Glomerular endothelial cell (primary cell): ENCODE measurements around the gene CST9. TPM values are rescaled to one million over a fixed set of nuclear protein-coding genes. Genes with fewer than 3 reads are reported as not detected.
"Not testable (repeated sequence)": the region's sequence is repeated elsewhere in the genome, so short reads cannot be mapped to it uniquely, and the experiment has no call there.

Experiments
- DNase-seq: peaks from one replicate; pipeline ENCODE4 v3.0.0-alpha.2; 2011; ENCODE audit warnings: low read depth, low spot score; ENCODE audit errors: extremely low read depth
- total RNA-seq: library from RNA; depleted of rRNA; stranded (reverse); fragments of >200 nt; gene quantifications from 2 replicates; pipeline ENCODE4 v1.2.3, GENCODE V29; 2015

Gene CST9
- total RNA-seq, 1 donor from 2014 or later: not detected

DNA sequence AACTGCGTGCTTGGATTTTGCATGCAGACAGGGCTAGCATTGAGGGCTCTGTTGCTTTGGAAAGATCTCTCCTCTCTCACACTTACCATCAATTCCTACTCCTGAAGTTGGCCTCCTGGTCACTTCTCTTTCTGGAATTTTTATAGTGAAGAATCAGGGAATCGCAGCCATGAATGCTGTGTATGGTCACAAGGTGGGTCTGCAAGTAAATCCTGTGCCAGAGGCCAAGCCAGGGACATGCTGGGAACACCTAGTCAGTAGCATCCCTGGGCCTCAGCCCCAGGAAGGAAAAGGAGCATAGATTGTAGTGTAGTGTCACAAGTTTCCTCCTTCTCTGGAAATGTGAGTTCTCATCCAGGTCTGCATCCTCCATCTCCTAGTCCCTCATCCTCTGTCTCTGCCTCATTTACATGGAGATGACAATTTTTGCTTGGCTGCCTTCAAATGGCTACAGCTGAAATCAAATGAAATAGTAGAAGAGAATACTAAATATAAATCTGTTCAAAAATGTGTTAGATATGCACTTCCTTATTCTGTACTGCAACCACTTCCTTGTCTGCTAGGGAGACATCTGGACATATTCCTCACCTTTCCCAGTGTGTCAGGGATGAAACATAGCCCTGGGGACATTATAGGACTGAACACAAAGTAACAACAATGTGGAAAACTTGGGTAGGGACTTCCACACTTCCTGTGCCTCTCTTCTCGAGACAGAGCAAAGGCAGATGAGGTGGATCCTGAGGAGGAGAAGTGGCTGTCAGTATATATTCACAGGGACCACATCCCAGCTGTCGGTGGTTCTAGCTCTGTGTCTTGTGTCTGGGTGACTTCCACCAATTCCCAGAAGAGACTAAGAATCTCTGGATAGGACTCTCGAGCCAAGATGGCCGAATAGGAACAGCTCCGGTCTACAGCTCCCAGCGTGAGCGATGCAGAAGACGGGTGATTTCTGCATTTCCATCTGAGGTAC, 17.0 kb downstream of the CST9 start:
- no peak for DNase-seq

DNA sequence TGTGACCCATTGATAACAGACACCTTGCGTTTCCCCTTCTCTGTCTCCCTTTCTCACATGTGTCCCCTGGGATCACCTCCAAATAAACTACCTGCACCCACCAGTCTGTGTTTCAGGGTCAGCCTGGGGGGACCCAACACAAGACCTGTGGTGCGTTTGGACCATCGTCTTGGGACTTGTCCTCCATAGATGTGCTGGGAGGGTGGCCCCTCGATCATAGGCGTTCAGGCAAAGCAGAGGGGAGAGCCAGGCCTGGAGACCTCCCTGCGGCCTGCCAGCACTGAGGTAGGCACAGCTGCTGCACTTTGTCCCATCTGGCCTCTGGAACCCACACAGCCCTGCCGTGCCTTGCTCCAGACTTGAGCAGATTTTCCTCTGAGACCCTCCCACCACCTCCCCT, 18.1 kb downstream of the CST9 start:
- DNase-seq: no peak

DNA sequence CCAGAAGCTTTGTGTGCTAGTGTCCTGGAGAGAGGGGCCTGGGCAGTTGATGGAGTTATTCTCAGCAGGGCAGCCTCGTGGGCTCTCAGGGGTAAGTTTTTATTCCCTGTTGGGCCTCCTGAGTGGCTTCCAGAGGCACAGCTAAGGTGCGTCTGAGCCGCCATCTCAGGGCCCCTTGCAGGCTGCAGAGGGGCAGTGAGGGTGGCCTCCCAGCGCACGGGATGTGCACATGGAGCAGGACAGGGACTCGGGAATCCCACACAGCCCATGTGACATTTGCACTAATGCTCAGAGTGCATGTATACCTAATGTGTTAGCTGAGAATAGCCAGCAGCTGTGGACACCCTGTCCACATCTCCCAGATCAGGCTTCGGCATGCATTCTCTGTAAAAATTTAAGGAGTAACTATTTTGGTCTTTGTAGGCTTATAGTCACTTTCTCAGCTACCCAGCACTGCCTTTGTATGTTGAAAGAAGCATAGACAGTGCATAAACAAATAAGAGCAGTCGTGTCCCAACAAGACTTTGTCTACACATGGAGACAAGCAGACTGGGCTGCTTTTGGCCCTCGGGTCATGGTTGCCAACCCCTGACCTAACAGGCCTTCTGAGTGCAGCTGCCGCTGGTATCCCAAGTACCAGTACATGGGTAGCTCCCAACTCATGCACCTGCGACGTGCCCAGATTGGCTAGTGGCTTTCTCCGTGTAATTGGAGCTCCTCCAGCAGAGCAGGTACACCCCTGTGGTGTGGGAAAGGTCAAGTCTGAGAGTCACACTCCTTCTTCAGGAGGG, 18.8 kb downstream of the CST9 start:
- DNase-seq: no peak

DNA sequence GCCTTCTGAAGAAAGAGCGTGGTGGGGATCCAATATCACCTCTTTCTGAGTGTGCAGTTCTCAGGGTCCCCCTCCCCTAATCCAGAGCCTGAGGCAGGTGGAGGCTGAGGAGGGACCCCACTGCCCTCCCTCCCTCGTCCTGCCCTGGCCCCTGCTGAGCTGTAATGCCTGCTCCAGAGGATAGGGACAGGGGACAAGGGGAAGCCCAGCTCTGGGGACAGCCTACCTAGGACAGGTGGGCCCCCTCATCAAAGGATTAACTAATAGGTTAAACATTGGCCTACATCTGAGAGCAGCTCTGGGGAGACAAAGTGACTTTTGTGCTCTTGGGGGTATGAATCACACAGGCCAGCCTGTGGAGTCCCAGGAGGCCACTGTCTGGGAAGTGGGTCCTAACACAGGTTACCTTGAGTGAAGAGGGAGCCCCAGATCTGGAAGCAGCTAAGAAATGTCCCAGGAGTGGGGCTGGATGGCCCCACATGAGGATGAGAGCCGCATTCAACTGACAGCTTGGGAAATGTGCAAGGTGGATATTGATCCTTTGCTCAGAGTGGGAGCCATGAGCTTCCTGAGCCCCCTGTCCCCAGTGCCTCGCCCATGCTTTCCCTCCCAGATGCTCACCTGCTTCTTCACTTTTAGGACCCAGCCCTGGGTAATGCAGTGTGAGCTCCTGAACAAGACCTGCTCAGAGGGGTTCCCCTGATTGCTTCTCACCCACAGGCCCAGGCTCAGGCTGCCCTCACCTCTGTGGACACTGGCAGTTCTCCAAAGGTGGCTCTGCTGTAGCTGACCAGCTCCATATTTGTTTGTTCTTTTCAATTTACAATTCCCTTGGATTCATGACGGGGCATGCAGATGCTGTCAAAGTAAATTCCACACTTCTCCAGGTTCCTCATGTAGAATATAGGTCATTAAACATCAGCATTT, 19.6 kb downstream of the CST9 start:
- DNase-seq: no peak

DNA sequence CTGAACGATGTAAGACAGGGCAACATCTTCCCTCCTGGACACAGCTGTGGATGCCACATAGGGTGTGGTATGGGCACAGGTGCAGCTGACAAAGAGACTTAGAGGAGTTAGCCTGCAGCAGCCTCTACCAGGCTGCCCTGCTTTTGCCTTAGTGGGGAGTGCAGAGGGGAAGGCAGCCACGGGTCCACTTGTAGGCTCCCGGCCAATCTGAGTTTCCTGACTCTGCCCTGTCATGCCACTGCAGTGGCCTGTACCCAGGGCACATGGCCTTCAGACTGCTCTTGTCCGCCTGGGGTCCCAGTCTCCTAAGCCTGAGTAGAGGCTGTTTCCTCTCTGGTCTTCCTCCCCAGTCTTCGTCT, 20.3 kb downstream of the CST9 start:
- no peak for DNase-seq

DNA sequence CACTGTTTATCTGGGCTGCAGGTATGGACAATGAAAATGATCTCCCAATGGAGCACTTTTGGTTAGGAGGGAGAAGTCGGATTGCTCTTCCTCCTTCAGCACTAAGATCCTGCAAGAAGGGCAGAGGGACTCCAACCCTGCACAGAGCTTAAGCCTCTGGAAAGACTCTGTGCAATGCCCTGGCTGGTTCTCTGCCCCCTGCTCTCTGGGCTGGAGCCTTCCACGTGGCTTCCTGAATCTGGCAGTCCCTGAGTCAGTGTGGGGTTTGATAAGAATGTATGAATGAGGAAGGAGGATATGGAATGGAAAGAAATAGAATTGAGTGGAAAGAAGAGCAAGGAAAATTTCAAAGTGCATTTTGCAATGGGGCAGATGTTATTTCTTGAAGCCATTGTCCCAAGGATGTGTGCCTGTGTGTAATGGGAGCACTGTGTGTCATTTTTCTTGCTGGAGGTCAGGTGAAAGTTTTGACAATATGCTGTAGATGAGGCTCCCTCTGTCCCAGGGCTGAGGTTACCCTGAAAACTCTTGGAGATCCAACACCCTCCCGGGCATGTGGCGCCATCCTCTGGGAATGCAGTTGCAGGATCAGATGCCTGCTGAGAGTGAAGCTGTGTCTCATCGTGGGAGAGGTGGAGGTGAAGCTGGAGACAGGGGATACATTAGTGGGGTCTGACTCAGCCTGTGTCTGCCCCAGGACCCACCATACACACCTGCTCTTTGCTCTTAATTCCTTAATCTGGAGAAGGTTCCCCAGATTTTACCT, 21.1 kb downstream of the CST9 start:
- DNase-seq: no peak

DNA sequence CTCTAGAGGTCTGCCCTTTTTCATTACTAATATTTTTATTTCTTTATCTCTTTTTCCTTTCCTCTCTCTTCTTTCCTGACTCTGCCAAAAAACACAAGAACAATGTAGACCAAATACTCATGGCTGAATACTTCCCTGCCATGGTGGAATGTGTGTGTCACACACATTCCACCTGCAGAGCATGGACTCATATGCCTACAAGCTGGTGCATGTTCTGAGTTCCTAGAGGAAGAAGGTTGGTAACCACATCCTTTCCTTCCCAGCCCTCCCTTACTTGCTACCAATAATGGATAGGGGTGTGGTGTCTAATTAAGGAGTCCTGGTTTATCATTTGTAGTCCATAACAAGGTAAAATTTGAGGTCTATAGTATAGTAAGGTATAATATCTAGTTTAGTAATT, 22.2 kb downstream of the CST9 start:
- no peak for DNase-seq

DNA sequence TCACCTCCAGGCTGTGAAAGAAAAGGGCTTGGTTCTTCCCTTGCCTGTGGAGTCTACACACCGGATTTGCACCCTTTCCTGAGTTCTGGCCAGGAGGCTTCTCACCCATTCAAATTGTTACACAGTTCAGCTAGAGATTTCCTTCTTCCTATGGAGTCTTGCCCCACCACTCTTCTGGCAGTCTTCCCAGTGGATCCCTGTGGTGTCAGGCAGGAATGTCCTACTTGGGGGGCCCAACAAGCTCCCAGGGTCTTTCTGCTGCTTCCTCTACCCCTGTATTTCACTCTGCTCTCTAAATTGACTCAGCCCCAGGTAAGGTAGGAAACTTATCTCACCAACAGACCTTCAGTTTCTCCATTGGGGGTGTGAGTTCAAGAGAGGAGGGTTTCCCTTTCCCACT, 23.4 kb downstream of the CST9 start:
- DNase-seq: no peak

DNA sequence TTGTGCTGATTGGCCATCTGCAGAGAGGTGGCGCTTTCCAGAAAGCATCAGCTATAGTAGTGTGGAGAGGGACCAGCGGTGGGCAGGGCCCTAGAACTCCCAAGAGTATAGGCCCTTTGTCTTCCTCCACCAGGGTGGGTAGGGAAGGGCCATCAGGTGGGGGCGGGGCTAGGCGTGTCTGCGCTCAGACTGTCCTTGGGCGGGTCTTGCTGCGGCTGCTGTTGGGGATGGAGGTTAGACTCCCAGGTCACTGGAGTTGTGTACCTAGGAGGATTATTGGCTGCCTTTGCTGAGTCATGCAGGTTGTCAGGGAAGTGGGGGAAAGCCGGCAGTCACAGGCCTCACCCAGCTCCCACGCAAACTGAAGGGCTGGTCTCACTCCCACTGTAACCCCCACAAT, 23.9 kb downstream of the CST9 start:
- not testable (repeated sequence) for DNase-seq

DNA sequence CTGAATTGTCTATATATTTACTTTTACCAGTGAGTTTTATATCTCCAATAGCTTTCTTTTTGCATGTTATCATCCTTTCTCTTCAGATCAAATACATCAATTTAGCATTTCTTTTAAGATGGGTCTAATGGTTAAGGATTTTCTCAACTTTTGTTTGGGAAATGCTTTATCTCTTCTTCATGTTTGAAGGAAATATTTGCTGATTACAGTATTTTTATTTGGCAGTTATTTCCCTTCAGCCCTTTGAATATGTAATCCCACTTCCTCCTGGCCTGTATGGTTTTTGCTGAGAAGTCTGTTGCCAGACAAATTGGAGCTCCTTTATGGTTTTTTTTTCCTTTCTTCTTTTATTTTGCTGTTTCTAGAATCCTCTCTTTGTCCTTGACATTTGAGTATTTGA, 30.7 kb downstream of the CST9 start:
- no peak for DNase-seq

DNA sequence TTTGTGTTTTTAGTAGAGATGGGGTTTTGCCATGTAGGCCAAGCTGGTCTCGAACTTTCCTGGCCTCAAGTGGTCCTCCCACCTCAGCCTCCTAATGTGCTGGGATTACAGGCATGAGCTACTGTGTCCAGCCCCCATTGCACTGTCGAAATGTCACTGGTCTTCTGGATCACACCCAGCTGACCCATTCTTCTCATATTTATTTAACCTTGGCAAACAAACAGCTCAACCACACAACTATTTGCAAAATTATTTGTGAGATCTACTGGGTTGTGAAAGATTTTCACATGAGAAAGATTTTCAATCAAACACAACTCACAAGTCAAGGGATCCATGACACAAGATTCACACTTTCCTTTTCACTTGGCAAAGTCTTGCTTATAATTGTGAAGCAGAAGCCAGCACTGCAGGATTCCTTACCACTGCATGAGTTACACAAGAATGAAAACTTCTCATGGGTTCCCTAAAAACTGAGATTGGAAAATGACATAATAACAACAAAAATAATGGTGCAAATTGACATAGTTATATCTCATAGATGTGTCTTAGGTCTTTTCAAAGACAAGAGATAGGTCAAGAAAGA, 35.4 kb downstream of the CST9 start:
- no peak for DNase-seq

DNA sequence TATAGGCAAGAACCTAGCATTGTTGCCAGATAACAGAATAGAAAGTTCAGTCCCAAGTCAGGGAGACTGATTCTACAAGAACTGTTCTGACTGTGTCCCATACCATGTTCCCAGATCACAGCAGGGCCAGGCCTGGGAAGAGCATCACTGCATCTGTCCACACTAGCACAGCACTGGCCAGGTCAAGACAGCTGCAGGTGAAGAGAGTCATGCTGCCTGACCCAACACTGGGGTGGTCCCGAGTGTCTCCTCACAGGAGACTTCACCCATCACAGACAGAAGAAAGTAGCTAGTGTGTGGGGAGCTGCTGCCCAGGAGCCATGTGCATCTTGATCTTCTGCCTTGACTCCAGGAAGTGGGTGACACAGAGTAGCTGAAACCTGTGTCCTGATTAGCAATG, 36.1 kb downstream of the CST9 start:
- DNase-seq: no peak

DNA sequence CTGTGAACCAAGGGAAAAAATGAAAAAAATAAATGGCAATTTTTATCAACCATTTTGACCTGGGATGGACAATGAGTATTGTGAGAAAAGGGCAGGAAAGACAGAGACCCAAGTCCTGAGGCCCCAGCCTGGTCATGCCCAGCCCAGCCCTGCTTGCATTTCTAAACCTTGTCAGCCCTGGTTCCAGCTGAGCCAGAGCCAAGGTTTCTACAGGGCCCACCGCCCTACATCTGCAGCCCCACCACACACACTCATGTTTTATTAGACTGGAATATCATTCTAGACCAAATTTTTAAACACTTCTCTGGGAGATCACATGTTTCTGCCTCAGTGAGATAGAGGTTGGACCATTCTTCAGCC, 36.8 kb downstream of the CST9 start:
- no peak for DNase-seq

DNA sequence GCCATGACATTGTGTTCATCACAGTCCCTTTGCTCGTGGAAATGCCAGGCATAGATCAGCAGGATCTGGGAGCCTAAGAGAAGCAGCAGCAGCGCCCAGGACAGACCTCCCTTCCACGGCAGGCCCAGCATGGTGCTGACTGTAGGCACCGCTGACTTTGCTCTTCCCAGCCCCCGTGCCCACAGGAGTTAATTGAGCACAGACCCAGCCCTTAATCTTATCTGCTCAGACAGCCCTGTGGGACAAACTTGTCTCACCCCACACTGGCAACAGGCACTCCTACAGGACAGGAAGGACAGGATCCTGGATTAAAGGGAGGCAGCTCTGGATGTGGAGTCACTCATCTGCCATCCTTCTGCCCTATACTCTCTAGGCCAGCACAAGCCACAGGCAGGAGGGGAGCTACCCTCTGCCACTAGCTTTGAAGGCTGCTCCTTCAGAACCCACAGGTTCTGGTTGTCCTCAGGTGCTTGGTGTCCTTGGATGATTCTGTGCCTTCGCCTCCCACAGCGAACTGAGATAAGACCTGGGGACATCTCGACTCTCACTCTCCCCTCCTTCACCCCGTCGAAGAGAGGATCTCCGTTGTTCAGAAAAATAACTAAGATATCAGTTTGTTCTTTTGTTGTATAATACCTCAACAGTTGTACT, 37.3 kb downstream of the CST9 start, which contains the start of gene CST9L:
Gene CST9L (minus strand): TSS at position 165 of the 651 bp plus-strand sequence. CDS start 34 bp downstream, at position 131.
- DNase-seq: no peak

DNA sequence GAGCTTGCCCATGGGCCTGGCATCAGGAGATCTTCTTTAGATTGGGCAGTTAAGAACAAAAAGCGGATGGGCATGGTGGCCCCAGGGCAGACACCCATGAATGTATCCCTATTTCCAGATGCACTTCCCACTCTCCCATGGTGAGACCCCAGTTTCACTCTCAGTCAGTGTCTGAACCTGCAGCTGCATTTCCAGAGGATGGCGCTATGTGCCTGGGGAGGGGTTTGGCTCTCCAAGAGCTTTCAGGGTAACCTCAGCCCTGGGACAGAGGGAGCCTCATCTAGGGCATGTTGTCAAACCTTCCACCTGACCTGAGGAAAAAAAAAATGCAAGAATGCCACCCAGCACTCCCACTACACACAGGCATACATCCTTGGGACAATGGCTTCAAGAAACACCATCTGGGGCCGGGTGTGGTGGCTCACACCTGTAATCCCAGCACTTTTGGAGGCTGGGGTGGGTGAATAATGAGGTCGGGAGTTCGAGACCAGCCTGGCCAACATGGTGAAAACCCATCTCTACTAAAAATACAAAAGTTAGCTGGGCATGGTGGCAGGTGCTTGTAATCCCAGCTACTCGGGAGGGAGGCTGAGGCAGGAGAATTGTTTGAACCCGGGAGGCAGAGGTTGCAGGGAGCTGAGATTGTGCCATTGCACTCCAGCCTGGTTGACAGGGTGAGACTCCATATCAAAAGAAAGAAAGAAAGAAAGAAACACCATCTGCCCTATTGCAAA, 39.4 kb downstream of the CST9 start:
- no peak for DNase-seq

DNA sequence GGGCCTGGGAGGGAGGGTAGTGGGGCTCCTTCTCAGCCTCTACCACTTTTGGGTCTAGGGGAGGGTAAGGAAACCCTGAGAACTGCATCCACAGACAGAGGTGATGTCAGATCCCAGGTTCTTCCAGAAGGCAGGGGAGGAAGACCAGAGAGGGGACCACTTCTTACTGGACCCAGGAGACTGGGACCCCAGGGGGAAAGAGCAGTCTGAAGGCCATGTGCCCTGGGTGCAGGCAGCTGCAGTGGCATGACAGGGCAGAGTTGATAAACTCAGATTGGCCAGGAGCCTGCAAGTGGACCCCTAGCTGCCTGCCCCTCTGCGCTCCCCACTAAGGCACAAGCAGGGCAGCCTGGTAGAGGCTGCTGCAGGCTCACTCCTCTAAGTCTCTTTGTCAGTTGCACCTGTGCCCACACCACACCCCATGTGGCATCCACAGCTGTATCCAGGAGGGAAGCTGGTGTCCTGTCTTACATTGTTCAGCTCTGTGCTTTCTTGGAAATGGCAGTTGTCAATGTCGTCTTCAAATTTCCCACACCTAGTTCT, 40.1 kb downstream of the CST9 start:
- no peak for DNase-seq

DNA sequence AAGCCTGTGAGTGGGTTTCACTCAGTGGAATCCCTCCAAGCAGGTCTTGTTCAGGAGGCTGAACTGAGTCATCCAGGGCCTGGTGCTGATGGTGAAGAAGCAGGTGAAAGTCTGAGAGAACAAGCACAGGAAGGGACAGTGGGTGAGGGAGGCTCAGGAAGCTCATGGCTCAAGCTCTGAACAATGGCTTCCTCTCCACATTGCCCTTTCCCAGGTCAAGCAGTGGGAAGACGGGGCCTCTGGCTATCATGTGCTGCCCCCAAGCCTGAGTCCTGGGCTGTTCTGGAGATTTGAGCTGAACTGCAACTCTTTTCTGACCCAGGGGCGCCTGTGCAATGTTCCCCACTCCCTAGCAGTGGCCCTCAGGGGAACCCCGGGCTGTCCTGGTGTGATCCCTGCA, 40.8 kb downstream of the CST9 start:
- no peak for DNase-seq

DNA sequence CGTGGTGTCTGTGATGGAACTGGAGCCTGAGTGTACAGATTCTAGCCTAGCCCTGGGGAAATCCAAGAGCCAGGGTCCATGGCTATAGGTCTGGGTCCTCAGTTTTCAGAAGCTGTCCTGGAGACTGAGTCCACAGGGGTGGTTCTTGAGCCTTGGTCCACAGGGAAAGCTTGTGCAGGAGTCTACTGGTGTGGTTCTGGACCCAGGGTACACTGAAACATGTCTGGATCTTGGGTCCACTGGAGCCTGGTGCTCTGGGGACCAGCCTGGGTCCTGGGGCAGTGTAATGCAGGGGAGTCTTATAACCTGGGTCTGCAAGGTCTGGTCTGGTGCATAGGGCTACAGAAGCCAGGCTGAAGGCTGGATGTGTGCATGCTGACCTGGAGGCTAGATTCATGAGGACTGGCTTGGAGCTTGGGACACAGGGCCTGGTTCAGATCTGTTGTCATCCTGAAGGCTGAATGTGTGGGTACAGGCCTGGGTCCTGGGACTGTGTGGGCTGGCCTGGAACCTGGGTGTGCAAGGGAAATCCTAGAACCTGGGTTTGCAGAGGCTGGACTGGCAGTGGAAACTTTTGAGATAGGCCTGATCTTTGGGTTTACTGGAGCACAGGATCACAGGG, 42.9 kb downstream of the CST9 start:
- DNase-seq: no peak
